Measurements from ENCODE around the gene ADAT3. TPM values are rescaled to one million over a fixed set of nuclear protein-coding genes. Genes with fewer than 3 reads are reported as not detected.
"Not testable (repeated sequence)": the region's sequence is repeated elsewhere in the genome, so short reads cannot be mapped to it uniquely, and the experiment has no call there.

Gene ADAT3
- total and polyA plus RNA-seq, 9 donors: 1.0 to 3.3 (median 2.2) TPM

DNA sequence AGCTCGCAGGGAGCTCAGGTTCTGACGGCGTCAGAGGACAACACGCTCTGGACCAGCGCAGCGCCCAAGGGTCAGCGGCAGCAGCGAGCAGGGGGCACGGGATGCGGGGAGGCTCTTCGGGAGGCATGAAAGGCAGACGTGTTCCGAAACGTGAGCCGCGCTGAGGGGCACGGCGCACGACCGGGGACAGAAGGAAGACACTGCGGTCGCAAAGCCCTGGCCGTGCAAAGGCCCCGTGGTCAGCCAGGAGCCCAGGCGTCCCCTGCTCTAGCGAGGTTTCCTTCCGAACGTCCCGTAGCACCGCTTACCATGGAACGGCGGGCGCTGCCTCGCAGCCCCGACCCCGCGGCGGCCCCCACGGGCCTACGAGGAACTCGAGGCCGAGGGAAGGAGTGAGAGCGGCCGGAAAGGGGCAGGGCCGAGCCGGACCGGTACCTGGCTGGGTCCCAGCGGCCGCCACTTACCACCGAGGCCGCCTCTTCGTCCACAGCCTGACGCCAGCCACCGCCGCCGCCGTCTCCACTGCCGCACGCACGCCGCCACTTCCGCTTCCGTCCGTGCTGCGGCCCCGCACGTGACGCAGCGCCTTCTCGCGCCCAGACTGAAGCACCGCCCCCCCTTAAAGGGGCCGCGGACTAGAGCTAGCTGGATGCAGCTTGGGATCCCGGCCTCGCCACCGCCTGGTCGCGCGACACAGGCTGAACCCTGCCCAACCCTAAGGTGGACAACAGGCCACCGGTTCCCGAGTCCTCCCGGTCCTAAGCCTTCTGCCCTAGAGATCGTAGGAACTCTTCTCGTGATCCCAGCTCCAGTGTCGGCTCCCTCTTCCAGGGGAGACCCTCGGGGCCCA is 29.3 kb upstream of the ADAT3 start:
- H3K4me1 ChIP-seq (ENCODE audit: control insufficient read depth, insufficient read depth, low read length): peaks cover 35% of the 10 kb centered on the region
- H3K27me3 ChIP-seq (ENCODE audit: control insufficient read depth, insufficient read depth, low read length): no peaks in the 10 kb centered on the region
- H3K9me3 ChIP-seq (replicated peaks; ENCODE audit: control insufficient read depth, low read depth, low read length): no peaks in the 10 kb centered on the region
- WGBS (ENCODE audit: insufficient coverage): under 1% methylated on average over 87 of the region's 87 CpGs
- H3K36me3 ChIP-seq (ENCODE audit: control insufficient read depth, insufficient read depth, low read length): peaks cover 17% of the 10 kb centered on the region
- peak overlapping the region; percentile 84 for H3K27ac ChIP-seq (ENCODE audit: low read length)
- peak overlapping the region; percentile 95 for H3K4me3 ChIP-seq (ENCODE audit: low read length)
- DNase-seq: peak; percentile 97

DNA sequence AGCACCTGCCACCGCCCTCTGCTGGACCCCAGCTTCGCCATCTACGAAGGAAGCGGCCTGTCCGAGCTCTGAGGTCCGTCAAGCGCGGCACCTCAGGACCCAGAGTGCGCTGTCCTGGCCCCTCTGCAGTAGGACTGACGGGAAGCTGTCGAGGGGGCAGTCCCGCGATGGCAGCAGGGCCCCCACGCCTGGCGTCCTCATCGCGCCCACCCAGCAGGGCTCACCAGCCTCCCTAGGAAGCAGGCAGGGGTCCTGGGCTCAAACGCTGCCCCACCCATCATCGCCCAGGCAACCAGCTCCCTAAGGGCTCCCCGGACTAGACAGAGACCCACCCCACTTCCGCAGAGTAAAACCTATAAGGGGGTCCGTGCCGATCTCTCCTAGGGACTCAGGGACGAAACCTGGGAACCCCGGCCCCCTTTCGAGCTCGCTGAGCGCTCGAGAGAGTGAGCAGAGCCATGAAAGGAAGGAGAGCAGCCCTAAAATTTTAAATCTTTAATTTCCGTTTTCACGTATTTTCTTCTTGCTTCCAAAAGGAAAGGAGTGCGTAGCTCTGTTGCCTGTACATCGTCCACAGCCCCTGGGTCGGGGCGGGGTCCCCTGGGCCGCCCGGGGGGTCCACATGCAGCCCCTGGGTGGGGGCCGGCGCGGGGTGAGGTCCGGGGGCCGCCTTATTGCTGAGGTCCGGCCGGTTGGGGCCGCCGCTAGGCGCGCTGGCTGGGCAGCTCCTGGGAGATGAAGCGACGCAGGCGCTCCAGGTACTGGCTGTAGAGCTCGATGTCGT is 28.5 kb upstream of the ADAT3 start:
- H3K4me1 ChIP-seq (ENCODE audit: control insufficient read depth, insufficient read depth, low read length): peaks cover 37% of the 10 kb centered on the region

DNA sequence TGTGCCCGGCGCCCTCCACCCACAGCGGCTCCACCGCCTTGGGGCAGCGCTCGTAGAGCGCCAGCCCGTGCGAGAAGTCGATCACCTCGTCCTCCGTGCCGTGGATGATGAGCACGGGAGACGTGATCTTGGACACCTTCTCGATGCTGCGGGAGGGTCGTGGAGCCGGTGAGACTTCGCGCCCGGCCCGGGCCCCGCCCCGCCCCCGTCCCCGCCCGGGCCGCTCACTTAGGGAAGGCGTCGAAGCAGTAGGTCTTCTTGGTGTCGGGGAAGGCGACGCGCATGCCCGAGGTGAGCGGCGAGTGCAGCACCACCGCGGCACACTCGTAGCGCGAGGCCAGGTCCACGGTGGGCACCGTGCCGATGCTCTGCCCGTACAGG is 27.9 kb upstream of the ADAT3 start:
- H3K9me3 ChIP-seq (replicated peaks; ENCODE audit: control insufficient read depth, low read depth, low read length); H3K36me3 ChIP-seq (ENCODE audit: control insufficient read depth, insufficient read depth, low read length); H3K27me3 ChIP-seq (ENCODE audit: control insufficient read depth, insufficient read depth, low read length); DNase-seq; H3K27ac ChIP-seq (ENCODE audit: low read length); H3K4me3 ChIP-seq (ENCODE audit: low read length): not testable (repeated sequence)
- H3K4me1 ChIP-seq (ENCODE audit: control insufficient read depth, insufficient read depth, low read length): peaks cover 43% of the 10 kb centered on the region
- 10% methylated on average over 10 of the region's 47 CpGs for WGBS (ENCODE audit: insufficient coverage)

More for the DNA sequence above, 28.5 kb upstream of the ADAT3 start:
- Histone ChIP-seq H3K4me3 (ENCODE audit: low read length) (peak overlapping the region; percentile 95), H3K27ac (ENCODE audit: low read length) (peak overlapping the region; percentile 84)
- not testable (repeated sequence) for H3K27me3 ChIP-seq (ENCODE audit: control insufficient read depth, insufficient read depth, low read length); H3K9me3 ChIP-seq (replicated peaks; ENCODE audit: control insufficient read depth, low read depth, low read length); H3K36me3 ChIP-seq (ENCODE audit: control insufficient read depth, insufficient read depth, low read length)
- WGBS (ENCODE audit: insufficient coverage): 3% methylated on average over 16 of the region's 53 CpGs
- DNase-seq: peak; percentile 54

DNA sequence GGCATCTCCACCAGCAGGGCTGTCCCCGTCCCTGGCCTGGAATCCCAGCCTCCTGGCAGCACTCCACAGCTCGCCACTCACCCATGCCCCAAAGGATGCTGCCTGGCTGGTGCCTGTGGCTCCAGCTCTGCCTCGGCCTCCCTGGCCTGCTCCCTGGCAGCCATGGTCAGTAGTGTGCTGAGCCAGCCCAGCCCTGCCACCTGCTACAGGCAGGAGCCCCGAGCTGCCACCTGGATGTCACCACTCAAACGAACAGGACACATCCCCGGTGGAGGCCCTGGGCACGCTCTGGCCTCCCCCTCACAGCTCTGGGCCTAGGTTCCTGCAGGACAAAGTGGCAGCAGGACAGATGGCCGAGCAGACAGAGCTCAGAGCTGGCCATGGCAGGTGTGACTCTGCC is 26.6 kb upstream of the ADAT3 start:
- not testable (repeated sequence) for DNase-seq; H3K4me3 ChIP-seq (ENCODE audit: low read length); H3K9me3 ChIP-seq (replicated peaks; ENCODE audit: control insufficient read depth, low read depth, low read length); H3K27me3 ChIP-seq (ENCODE audit: control insufficient read depth, insufficient read depth, low read length); H3K27ac ChIP-seq (ENCODE audit: low read length); H3K36me3 ChIP-seq (ENCODE audit: control insufficient read depth, insufficient read depth, low read length)
- H3K4me1 ChIP-seq (ENCODE audit: control insufficient read depth, insufficient read depth, low read length): peaks cover 43% of the 10 kb centered on the region
- WGBS (ENCODE audit: insufficient coverage): 71% methylated on average over 7 of the region's 8 CpGs

DNA sequence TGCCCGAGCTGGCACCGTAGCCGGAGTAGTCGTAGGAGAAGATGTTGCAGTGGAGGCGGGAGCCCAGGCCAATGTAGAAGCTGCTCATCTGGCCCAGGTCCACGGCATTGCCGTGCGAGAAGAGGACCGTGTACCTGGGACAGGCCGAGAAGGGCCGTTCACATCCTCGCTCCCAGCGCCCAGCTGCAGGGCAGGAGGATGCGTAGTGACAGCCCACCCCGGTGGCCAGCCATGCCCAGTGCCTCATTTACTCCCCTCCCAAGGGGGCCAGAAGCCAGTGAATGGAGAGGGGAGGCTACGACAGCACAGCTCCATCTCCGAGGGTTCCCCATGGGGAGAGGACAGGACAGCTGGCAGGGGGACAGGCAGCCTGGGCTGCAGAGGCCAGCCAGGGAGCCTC is 25.2 kb upstream of the ADAT3 start:
- WGBS (ENCODE audit: insufficient coverage): 65% methylated on average over 10 of the region's 17 CpGs

DNA sequence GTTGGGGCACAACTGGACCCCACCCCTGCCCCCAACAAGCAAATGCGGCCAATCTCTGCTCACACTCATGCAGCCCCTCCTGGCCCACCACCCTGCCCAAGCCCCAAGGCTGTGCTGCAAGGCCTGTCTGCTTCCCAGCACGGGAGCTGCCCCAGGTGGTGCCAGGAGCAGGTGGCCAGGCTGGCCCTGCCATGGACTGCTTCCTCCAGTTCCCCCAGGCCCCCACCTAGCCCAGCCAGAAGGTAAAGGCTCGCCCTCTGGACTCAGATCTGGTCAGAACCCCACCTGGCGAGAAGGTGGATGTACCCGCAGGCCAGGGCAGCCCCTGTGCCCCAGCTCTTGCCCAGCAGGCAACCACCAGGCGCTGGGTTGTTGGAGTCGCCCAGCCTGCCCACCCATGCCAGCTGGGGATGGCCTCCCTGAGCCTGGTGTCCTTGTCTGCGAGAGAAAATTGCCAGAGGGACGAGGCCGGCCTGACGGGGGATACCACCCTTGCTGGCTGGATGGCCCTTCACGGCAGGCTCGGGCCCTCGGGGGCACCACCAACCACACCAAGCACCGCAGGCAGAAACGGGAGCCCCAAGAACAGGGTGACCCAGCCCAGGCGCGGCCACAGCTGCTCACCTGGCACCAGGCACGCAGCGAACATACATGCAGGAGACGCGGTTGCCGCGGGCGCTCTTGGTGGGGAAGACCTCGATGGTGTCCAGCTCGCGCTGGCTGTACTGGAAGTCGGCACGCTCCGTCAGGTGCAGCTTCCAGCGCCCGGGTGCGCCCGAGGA is 24.4 kb upstream of the ADAT3 start:
- Histone ChIP-seq H3K36me3 (ENCODE audit: control insufficient read depth, insufficient read depth, low read length) (peaks cover 5% of the 10 kb centered on the region), H3K27ac (ENCODE audit: low read length) (no peak overlapping the region), H3K27me3 (ENCODE audit: control insufficient read depth, insufficient read depth, low read length) (no peaks in the 10 kb centered on the region), H3K4me3 (ENCODE audit: low read length) (no peak overlapping the region), H3K4me1 (ENCODE audit: control insufficient read depth, insufficient read depth, low read length) (peaks cover 43% of the 10 kb centered on the region), H3K9me3 (replicated peaks; ENCODE audit: control insufficient read depth, low read depth, low read length) (no peaks in the 10 kb centered on the region)
- WGBS (ENCODE audit: insufficient coverage): 85% methylated on average over 26 of the region's 35 CpGs
- no peak for DNase-seq

More for the DNA sequence above, 25.2 kb upstream of the ADAT3 start:
- H3K9me3 ChIP-seq (replicated peaks; ENCODE audit: control insufficient read depth, low read depth, low read length); H3K27ac ChIP-seq (ENCODE audit: low read length); H3K36me3 ChIP-seq (ENCODE audit: control insufficient read depth, insufficient read depth, low read length); DNase-seq; H3K27me3 ChIP-seq (ENCODE audit: control insufficient read depth, insufficient read depth, low read length); H3K4me3 ChIP-seq (ENCODE audit: low read length): not testable (repeated sequence)
- H3K4me1 ChIP-seq (ENCODE audit: control insufficient read depth, insufficient read depth, low read length): peaks cover 46% of the 10 kb centered on the region

DNA sequence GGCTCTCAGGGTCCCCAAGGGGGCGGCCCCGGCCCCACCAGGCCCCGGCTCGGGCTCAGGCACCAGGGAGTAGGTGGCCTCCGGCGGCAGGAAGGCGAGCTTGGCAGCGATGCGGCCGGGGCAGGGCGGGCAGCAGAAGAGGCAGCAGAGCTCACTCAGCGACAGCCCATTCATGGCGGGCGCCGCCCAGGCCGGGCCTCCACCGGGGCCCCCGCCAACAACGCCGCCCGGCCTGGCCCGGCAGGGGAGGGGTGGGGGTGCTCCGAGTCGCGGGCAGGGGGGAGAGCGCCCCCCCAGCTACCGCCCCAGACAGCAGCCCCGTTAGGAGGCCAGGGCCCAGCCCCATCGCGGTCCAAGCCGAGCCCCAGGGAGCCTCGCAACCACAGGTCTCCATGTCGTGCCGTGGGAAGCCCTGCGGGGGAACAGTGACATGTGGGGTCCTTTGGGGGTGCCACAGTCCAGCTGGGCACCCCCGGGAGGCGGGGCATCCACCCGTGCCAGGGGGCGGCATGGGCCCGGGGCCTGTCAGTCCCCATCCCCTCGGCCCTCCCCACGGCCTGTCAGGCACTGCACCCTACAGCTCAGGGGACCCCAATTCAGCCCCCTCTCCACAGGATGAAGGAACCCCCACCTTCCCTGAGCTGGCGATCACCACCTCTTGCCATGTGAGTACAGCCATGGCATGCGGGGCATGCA is 23.7 kb upstream of the ADAT3 start:
- H3K27me3 ChIP-seq (ENCODE audit: control insufficient read depth, insufficient read depth, low read length): not testable (repeated sequence)
- H3K4me1 ChIP-seq (ENCODE audit: control insufficient read depth, insufficient read depth, low read length): peaks cover 39% of the 10 kb centered on the region

DNA sequence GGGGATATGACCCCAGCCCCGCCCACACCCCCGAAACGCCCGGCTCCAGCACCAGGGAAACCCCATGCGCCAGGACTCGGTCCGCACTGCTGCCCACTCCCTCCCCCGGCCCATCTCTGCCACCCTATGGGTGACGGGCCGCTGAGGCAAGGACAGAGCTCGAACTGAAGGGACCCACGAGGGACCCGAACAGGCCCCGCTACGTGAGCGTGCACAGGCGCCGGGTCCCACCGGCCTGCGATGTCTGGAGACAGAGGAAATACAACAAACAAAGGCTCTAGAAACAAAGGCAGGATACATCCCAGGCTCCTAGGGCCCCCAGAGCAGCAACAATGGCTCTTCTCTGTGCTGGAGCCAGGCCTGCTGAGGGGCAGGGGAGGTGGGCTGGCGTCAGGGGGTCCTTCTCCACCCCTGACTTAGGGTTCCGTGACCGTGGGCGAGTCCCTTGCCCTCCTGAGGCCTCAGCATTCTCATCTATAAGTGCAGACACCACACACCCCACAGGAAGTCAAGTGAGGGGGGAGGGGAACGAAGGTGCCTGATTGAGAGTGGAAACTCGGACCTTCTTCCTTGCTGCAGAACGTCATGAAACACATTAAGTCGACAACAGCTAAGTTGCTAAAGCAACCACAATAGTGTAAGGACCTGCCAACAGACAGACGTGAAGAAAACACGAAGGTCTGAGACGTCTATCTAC is 23.0 kb upstream of the ADAT3 start:
- Histone ChIP-seq H3K4me3 (ENCODE audit: low read length) (peak overlapping the region; percentile 10), H3K4me1 (ENCODE audit: control insufficient read depth, insufficient read depth, low read length) (peaks cover 39% of the 10 kb centered on the region), H3K27me3 (ENCODE audit: control insufficient read depth, insufficient read depth, low read length) (no peaks in the 10 kb centered on the region), H3K36me3 (ENCODE audit: control insufficient read depth, insufficient read depth, low read length) (peaks cover 5% of the 10 kb centered on the region), H3K9me3 (replicated peaks; ENCODE audit: control insufficient read depth, low read depth, low read length) (no peaks in the 10 kb centered on the region), H3K27ac (ENCODE audit: low read length) (peak overlapping the region; percentile 91)
- peak; percentile 59 for DNase-seq
- 74% methylated on average over 23 of the region's 31 CpGs for WGBS (ENCODE audit: insufficient coverage)

More for the DNA sequence above, 23.7 kb upstream of the ADAT3 start:
- not testable (repeated sequence) for H3K9me3 ChIP-seq (replicated peaks; ENCODE audit: control insufficient read depth, low read depth, low read length); H3K36me3 ChIP-seq (ENCODE audit: control insufficient read depth, insufficient read depth, low read length); H3K4me3 ChIP-seq (ENCODE audit: low read length); DNase-seq
- WGBS (ENCODE audit: insufficient coverage): 90% methylated on average over 9 of the region's 44 CpGs
- H3K27ac ChIP-seq (ENCODE audit: low read length): peak overlapping the region; percentile 91
